A549 (cell line): ENCODE measurements around the gene EYA2. TPM values are rescaled to one million over a fixed set of nuclear protein-coding genes. Genes with fewer than 3 reads are reported as not detected.

Source experiments
- ATAC-seq, 2 experiments: fragments of 200-7000 bp in 1 of 2; fragments of >200 bp in 1 of 2; cut with Nextera tagmentation in 1 of 2; cut with Tn5 transposase in 1 of 2; 3 replicates each; pipeline versions ENCODE4 v1.8.0 to v1.9.1; 2018 to 2020; ENCODE audit warnings: mild to moderate bottlenecking in 1 of 2, moderate library complexity in 1 of 2
- CTCF ChIA-PET: fragments of 300-600 bp; sonication (Branson Sonifier 250); formaldehyde crosslinking; extraction: SDS; loops from one replicate; lab custom pipeline; 2021; ENCODE audit warnings: antibody characterized with exemption, inconsistent platforms; lab: Yijun Ruan, JAX
- POLR2A ChIA-PET: fragments of 350-600 bp; formaldehyde crosslinking; extraction: SDS; loops from one replicate; lab custom pipeline; 2021; ENCODE audit warnings: antibody characterized with exemption, inconsistent platforms; lab: Yijun Ruan, JAX
- DNase-seq, 2 experiments: peaks; one replicate each; pipeline versions ENCODE4 v3.0.0 to v3.0.0-alpha.2; 2011 to 2016; ENCODE audit warnings: low read depth in 1 of 2, low spot score in 1 of 2
- FAIRE-seq: peaks from 2 replicates; lab custom pipeline; 2011; peaks lifted over from hg19 to GRCh38; lab: Jason Lieb, UNC
- H3K27ac ChIP-seq, 2 experiments: fragments of >200 bp; sonication (Bioruptor Twin); formaldehyde crosslinking; 3 replicates each; pipeline ENCODE4 v1.5.1; 2016 to 2017
- H3K4me1 ChIP-seq: fragments of >200 bp; sonication (Bioruptor Twin); formaldehyde crosslinking; 3 replicates; pipeline ENCODE4 v1.6.1; 2016
- H3K4me2 ChIP-seq: fragments of >200 bp; sonication (Bioruptor Twin); formaldehyde crosslinking; 3 replicates; pipeline ENCODE4 v1.6.1; 2016
- H3K4me3 ChIP-seq: fragments of >200 bp; sonication (Bioruptor Twin); formaldehyde crosslinking; 3 replicates; pipeline ENCODE4 v1.5.1; 2016
- H3K9me3 ChIP-seq: fragments of >200 bp; sonication (Bioruptor Twin); formaldehyde crosslinking; 3 replicates; pipeline ENCODE4 v1.6.1; 2016
- ATOH8 ChIP-seq: fragments of 250-450 bp; sonication (Bioruptor Pico); IDR thresholded peaks from 2 replicates; pipeline ENCODE4 v1.5.0; 2020; ENCODE audit warnings: low read depth, mild to moderate bottlenecking, moderate library complexity
- CBX2 ChIP-seq: fragments of 200-600 bp; sonication (generic); IDR thresholded peaks from 2 replicates; pipeline ENCODE4 v1.6.1; 2016; ENCODE audit warnings: low read depth, mild to moderate bottlenecking, borderline replicate concordance
- CBX8 ChIP-seq: fragments of 200-600 bp; sonication (generic); IDR thresholded peaks from 2 replicates; pipeline ENCODE4 v1.6.1; 2016
- CEBPB ChIP-seq, 2 experiments: fragments of >200 bp in 1 of 2; sonication (Bioruptor Twin) in 1 of 2; formaldehyde crosslinking in 1 of 2; IDR thresholded peaks; 2 replicates each; pipeline ENCODE4 v1.6.1; 2012 to 2016
- CHD2 ChIP-seq: fragments of 150-350 bp; IDR thresholded peaks from 2 replicates; pipeline ENCODE4 v1.6.1; 2014; ENCODE audit warnings: low read length; ENCODE audit not compliant: partially characterized antibody
- ESRRA ChIP-seq: fragments of 150-350 bp; IDR thresholded peaks from 2 replicates; pipeline ENCODE4 v1.6.1; 2014; ENCODE audit warnings: mild to moderate bottlenecking, low read length, borderline replicate concordance
- HDAC2 ChIP-seq: fragments of 200-600 bp; sonication (generic); IDR thresholded peaks from 2 replicates; pipeline ENCODE4 v1.6.1; 2016
- HES2 ChIP-seq: fragments of >200 bp; sonication (Bioruptor Twin); formaldehyde crosslinking; IDR thresholded peaks from 2 replicates; pipeline ENCODE4 v1.6.1; 2016
- HEYL ChIP-seq: fragments of 250-450 bp; sonication (Bioruptor Pico); IDR thresholded peaks from 2 replicates; pipeline ENCODE4 v1.8.0; 2021; ENCODE audit warnings: mild to moderate bottlenecking, moderate library complexity
- HOXB13 ChIP-seq: fragments of 250-450 bp; sonication (Bioruptor Pico); IDR thresholded peaks from 2 replicates; pipeline ENCODE4 v1.5.0; 2020; ENCODE audit warnings: low read depth, mild to moderate bottlenecking, moderate library complexity
- JUN ChIP-seq, 2 experiments: fragments of >200 bp; sonication (Bioruptor Twin); formaldehyde crosslinking; IDR thresholded peaks; 2 replicates in 1 of 2; 3 replicates in 1 of 2; pipeline ENCODE4 v1.6.1; 2016 to 2017
- KDM5A ChIP-seq: fragments of 200-600 bp; sonication (generic); IDR thresholded peaks from 2 replicates; pipeline ENCODE4 v1.6.1; 2016; ENCODE audit warnings: antibody characterized with exemption, mild to moderate bottlenecking
- MAFK ChIP-seq: fragments of 450-650 bp; IDR thresholded peaks from 2 replicates; pipeline ENCODE4 v1.6.1; 2014; ENCODE audit not compliant: partially characterized antibody
- MAZ ChIP-seq: fragments of 150-350 bp; IDR thresholded peaks from 2 replicates; pipeline ENCODE4 v1.6.1; 2014; ENCODE audit warnings: antibody characterized with exemption, low read depth, low read length, borderline replicate concordance
- MYC ChIP-seq: IDR thresholded peaks from 2 replicates; pipeline ENCODE4 v1.6.1; 2012; ENCODE audit warnings: mild to moderate bottlenecking, inconsistent platforms, low read length, improper control_type of control experiment, borderline replicate concordance
- NFE2L2 ChIP-seq: fragments of 150-350 bp; conservative IDR thresholded peaks from 2 replicates; pipeline ENCODE4 v1.6.1; 2014; ENCODE audit warnings: low read length
- NPAS2 ChIP-seq: fragments of 250-450 bp; sonication (Bioruptor Pico); IDR thresholded peaks from 2 replicates; pipeline ENCODE4 v1.8.0; 2022; ENCODE audit warnings: mild to moderate bottlenecking, moderate library complexity, borderline replicate concordance
- NR3C1 ChIP-seq: fragments of >200 bp; sonication (Bioruptor Twin); formaldehyde crosslinking; IDR thresholded peaks from 3 replicates; pipeline ENCODE4 v1.6.1; 2017
- PHF8 ChIP-seq: fragments of 200-600 bp; sonication (generic); IDR thresholded peaks from 2 replicates; pipeline ENCODE4 v1.6.1; 2016; ENCODE audit warnings: low read depth, mild to moderate bottlenecking, antibody characterized with exemption, moderate library complexity, borderline replicate concordance
- POLR2A ChIP-seq: IDR thresholded peaks from 2 replicates; pipeline ENCODE4 v1.6.1; 2012; ENCODE audit warnings: mild to moderate bottlenecking, low read length
- POLR2AphosphoS2 ChIP-seq: conservative IDR thresholded peaks from 2 replicates; pipeline ENCODE4 v1.6.1; 2012; ENCODE audit warnings: low read length, improper control_type of control experiment, inconsistent platforms
- RAD21 ChIP-seq, 2 experiments: fragments of >200 bp in 1 of 2; sonication (Bioruptor Twin) in 1 of 2; formaldehyde crosslinking in 1 of 2; IDR thresholded peaks in 1 of 2; conservative IDR thresholded peaks in 1 of 2; 2 replicates in 1 of 2; 3 replicates in 1 of 2; pipeline ENCODE4 v1.6.1; 2012 to 2018; ENCODE audit warnings: inconsistent platforms in 1 of 2
- RCOR1 ChIP-seq: fragments of 150-350 bp; IDR thresholded peaks from 2 replicates; pipeline ENCODE4 v1.6.1; 2014; ENCODE audit warnings: antibody characterized with exemption, low read length, low read depth
- RNF2 ChIP-seq: fragments of 200-600 bp; sonication (generic); IDR thresholded peaks from 2 replicates; pipeline ENCODE4 v1.6.1; 2016; ENCODE audit warnings: low read depth, mild to moderate bottlenecking, antibody characterized with exemption, moderate library complexity, borderline replicate concordance
- ZC3H11A ChIP-seq: fragments of 450-650 bp; IDR thresholded peaks from 2 replicates; pipeline ENCODE4 v1.6.1; 2014; ENCODE audit warnings: antibody characterized with exemption, mild to moderate bottlenecking
- ZNF302 ChIP-seq: fragments of 250-450 bp; sonication (Bioruptor Pico); IDR thresholded peaks from 2 replicates; pipeline ENCODE4 v1.9.0; 2021; ENCODE audit warnings: inconsistent platforms, mild to moderate bottlenecking, moderate library complexity
- WGBS: methylation state at CpG from one replicate; pipeline ENCODE4 v1.1.6; 2017; ENCODE audit errors: missing lambda C conversion rate; 5-methylcytosine and 5-hydroxymethylcytosine counted together
- polyA plus RNA-seq, 4 experiments: library from polyadenylated mRNA; depleted of rRNA in 3 of 4; stranded (reverse); fragments of >200 nt; fragmentation: RNase III in 1 of 4; extraction: RNeasy Plus Mini Kit Qiagen cat#74134 plus additional on column Dnase treatment in 1 of 4; gene quantifications; 2 replicates in 3 of 4; 3 replicates in 1 of 4; pipeline ENCODE4 v1.2.3, GENCODE V29; 2011 to 2017
- TF ChIP-seq, protein P1 (sequence below): fragments of 450-650 bp; IDR thresholded peaks from 2 replicates; pipeline ENCODE4 v1.6.1; 2014; ENCODE audit warnings: antibody characterized with exemption
- TF ChIP-seq, protein P2 (sequence below): IDR thresholded peaks from 2 replicates; pipeline ENCODE4 v1.6.1; 2012

EYA2 gene
- polyA plus RNA-seq, 2 of the 4 experiments (the other 2 are of a cell fraction) = 4.5 to 4.6 TPM

GRCh38 chr20:46850896-46851295 lies 43.7 kb upstream of the EYA2 start:
- no peak for FAIRE-seq
- WGBS = 65% methylated on average over 7 of the region's 7 CpGs
- no peak for ATAC-seq
- Histone ChIP-seq H3K4me1 (0 out of 3 replicates have a peak, but pooled peaks cover 3% of the 10 kb centered on the region), H3K9me3 (no peaks in the 10 kb centered on the region), H3K27ac (no peak overlapping the region), H3K4me3 (no peak overlapping the region), H3K4me2 (no peak overlapping the region)
- TF ChIP-seq MAZ (no peak), NPAS2 (no peak), RAD21 (conservative IDR thresholded peaks at IDR 0.05 in 1 of 2, IDR thresholded peaks at IDR 0.05 in 1 of 2) (no peak), NFE2L2 (no peak), RNF2 (no peak), POLR2A (no peak), PHF8 (no peak), JUN (IDR thresholded peaks at IDR 0.05) (no peak), HES2 (no peak), HOXB13 (no peak), ESRRA (no peak), CHD2 (no peak), NR3C1 (no peak), CBX8 (no peak), ZNF302 (CRISPR knock-in tag) (no peak), MAFK (no peak), MYC (no peak)
- TF ChIP-seq, protein P1, sequence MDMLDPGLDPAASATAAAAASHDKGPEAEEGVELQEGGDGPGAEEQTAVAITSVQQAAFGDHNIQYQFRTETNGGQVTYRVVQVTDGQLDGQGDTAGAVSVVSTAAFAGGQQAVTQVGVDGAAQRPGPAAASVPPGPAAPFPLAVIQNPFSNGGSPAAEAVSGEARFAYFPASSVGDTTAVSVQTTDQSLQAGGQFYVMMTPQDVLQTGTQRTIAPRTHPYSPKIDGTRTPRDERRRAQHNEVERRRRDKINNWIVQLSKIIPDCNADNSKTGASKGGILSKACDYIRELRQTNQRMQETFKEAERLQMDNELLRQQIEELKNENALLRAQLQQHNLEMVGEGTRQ = no peak
- TF ChIP-seq, protein P2, sequence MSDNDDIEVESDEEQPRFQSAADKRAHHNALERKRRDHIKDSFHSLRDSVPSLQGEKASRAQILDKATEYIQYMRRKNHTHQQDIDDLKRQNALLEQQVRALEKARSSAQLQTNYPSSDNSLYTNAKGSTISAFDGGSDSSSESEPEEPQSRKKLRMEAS = no peak
- POLR2A ChIA-PET = no interaction called here
- no peak for DNase-seq
- CTCF ChIA-PET = no interaction called here

GRCh38 chr20:46851746-46852145 lies 42.9 kb upstream of the EYA2 start:
- no peak overlapping the region for H3K27ac ChIP-seq
- ChIA-PET CTCF (interaction anchor here (0.6 kb wide), 1 partner anchor 47 kb away, joined by 3 read pairs; no protein-coding TSS in a partner anchor), POLR2A (no interaction called here)
- no peak overlapping the region for H3K4me3 ChIP-seq
- DNase-seq = no peak
- no peak for ATAC-seq
- FAIRE-seq = no peak
- H3K9me3 ChIP-seq = no peaks in the 10 kb centered on the region
- H3K4me1 ChIP-seq = 0 out of 3 replicates have a peak, but pooled peaks cover 3% of the 10 kb centered on the region
- 88% methylated on average over 4 of the region's 4 CpGs for WGBS
- H3K4me2 ChIP-seq = no peak overlapping the region
- TF ChIP-seq CEBPB (IDR thresholded peaks at IDR 0.05) (no peak), CBX8 (no peak), KDM5A (no peak), RCOR1 (no peak), PHF8 (no peak), ATOH8 (CRISPR knock-in tag) (no peak), CBX2 (no peak), ZC3H11A (no peak), NPAS2 (no peak), HEYL (CRISPR knock-in tag) (no peak), POLR2AphosphoS2 (no peak), CHD2 (no peak), MAZ (no peak), HDAC2 (no peak), JUN (IDR thresholded peaks at IDR 0.05) (no peak)
